SK-N-SH treated with all-trans-retinoic acid at 6 μM for 48 hours (cell line): ENCODE data around the gene AMPD3.

Source experiments
- ATAC-seq: fragments of 200-7000 bp; cut with Tn5 transposase; 3 replicates; pipeline ENCODE4 v1.9.1; 2020; ENCODE audit warnings: mild to moderate bottlenecking, moderate library complexity
- ARNTL ChIP-seq: fragments of 450-650 bp; formaldehyde crosslinking; IDR thresholded peaks from 2 replicates; pipeline ENCODE4 v1.5.0; 2020; ENCODE audit warnings: low read depth, mild to moderate bottlenecking, moderate library complexity, borderline replicate concordance
- BACH2 ChIP-seq: fragments of 250-450 bp; sonication (Bioruptor Pico); IDR thresholded peaks from 2 replicates; pipeline ENCODE4 v1.9.0; 2021; ENCODE audit warnings: mild to moderate bottlenecking, borderline replicate concordance
- CREB5 ChIP-seq: fragments of 250-450 bp; sonication (Bioruptor Pico); IDR thresholded peaks from 2 replicates; pipeline ENCODE4 v1.5.1; 2020; ENCODE audit warnings: low read depth, mild to moderate bottlenecking, moderate library complexity
- ESRRG ChIP-seq: fragments of 250-450 bp; sonication (Bioruptor Pico); IDR thresholded peaks from 2 replicates; pipeline ENCODE4 v1.6.1; 2021; ENCODE audit warnings: mild to moderate bottlenecking
- ISL1 ChIP-seq: fragments of 250-450 bp; sonication (Bioruptor Pico); IDR thresholded peaks from 2 replicates; pipeline ENCODE4 v2.1.2; 2022; ENCODE audit warnings: mild to moderate bottlenecking, moderate library complexity
- OSR1 ChIP-seq: fragments of 250-450 bp; sonication (Bioruptor Pico); IDR thresholded peaks from 2 replicates; pipeline ENCODE4 v1.8.0; 2022; ENCODE audit warnings: moderate library complexity, mild to moderate bottlenecking, inconsistent platforms
- PATZ1 ChIP-seq: fragments of 250-450 bp; sonication (Bioruptor Pico); IDR thresholded peaks from 2 replicates; pipeline ENCODE4 v1.8.0; 2020; ENCODE audit warnings: mild to moderate bottlenecking, moderate library complexity, borderline replicate concordance
- POU6F1 ChIP-seq: fragments of 250-450 bp; sonication (Bioruptor Pico); IDR thresholded peaks from 2 replicates; pipeline ENCODE4 v1.8.0; 2021; ENCODE audit warnings: low read depth, mild to moderate bottlenecking, moderate library complexity, borderline replicate concordance
- PPARA ChIP-seq: fragments of 250-450 bp; sonication (Bioruptor Pico); IDR thresholded peaks from 2 replicates; pipeline ENCODE4 v1.5.0; 2020; ENCODE audit warnings: mild to moderate bottlenecking, borderline replicate concordance
- RARB ChIP-seq: fragments of 250-450 bp; sonication (Bioruptor Pico); IDR thresholded peaks from 2 replicates; pipeline ENCODE4 v1.8.0; 2021; ENCODE audit warnings: mild to moderate bottlenecking, moderate library complexity
- SNAI2 ChIP-seq: fragments of 250-450 bp; sonication (Bioruptor Pico); IDR thresholded peaks from 2 replicates; pipeline ENCODE4 v1.5.0; 2020; ENCODE audit warnings: mild to moderate bottlenecking, moderate library complexity
- TSHZ2 ChIP-seq: fragments of 250-450 bp; sonication (Bioruptor Pico); IDR thresholded peaks from 2 replicates; pipeline ENCODE4 v1.5.0; 2020; ENCODE audit warnings: mild to moderate bottlenecking, moderate library complexity
- ZC3H10 ChIP-seq: fragments of 250-450 bp; sonication (Bioruptor Pico); IDR thresholded peaks from 2 replicates; pipeline ENCODE4 v1.5.1; 2021; ENCODE audit warnings: mild to moderate bottlenecking, moderate library complexity
- ZFP30 ChIP-seq: fragments of 450-650 bp; formaldehyde crosslinking; IDR thresholded peaks from 2 replicates; pipeline ENCODE4 v1.5.0; 2022; ENCODE audit warnings: mild to moderate bottlenecking, moderate library complexity
- ZNF565 ChIP-seq: fragments of 450-650 bp; formaldehyde crosslinking; conservative IDR thresholded peaks from 2 replicates; pipeline ENCODE4 v1.5.0; 2020; ENCODE audit warnings: low read depth, mild to moderate bottlenecking, moderate library complexity
- ZNF70 ChIP-seq: fragments of 450-650 bp; formaldehyde crosslinking; IDR thresholded peaks from 2 replicates; pipeline ENCODE4 v1.5.0; 2020; ENCODE audit warnings: mild to moderate bottlenecking, moderate library complexity
- ZNF8 ChIP-seq: fragments of 450-650 bp; formaldehyde crosslinking; IDR thresholded peaks from 2 replicates; pipeline ENCODE4 v1.5.0; 2020; ENCODE audit warnings: mild to moderate bottlenecking, moderate library complexity

AMPD3 gene

GRCh38 chr11:10478574-10479550 lies 23.8 kb downstream of the AMPD3 start:
- ATAC-seq = no peak
- no peak for TF ChIP-seq ZNF565 (CRISPR knock-in tag)
- no peak for TF ChIP-seq RARB (CRISPR knock-in tag)
- no peak for TF ChIP-seq ZFP30
- no peak for TF ChIP-seq ARNTL (CRISPR knock-in tag)
- no peak for TF ChIP-seq ZNF70 (CRISPR knock-in tag)
- TF ChIP-seq ZC3H10 (CRISPR knock-in tag) = no peak
- TF ChIP-seq OSR1 = no peak
- no peak for TF ChIP-seq PPARA (CRISPR knock-in tag)
- no peak for TF ChIP-seq ISL1 (CRISPR knock-in tag)
- TF ChIP-seq ESRRG = no peak

GRCh38 chr11:10480026-10480425 lies 25.0 kb downstream of the AMPD3 start:
- TF ChIP-seq PATZ1 (CRISPR knock-in tag) (no peak), ARNTL (CRISPR knock-in tag) (no peak), BACH2 (CRISPR knock-in tag) (no peak), TSHZ2 (no peak), POU6F1 (CRISPR knock-in tag) (no peak)
- ATAC-seq = no peak

GRCh38 chr11:10480760-10481159 lies 25.7 kb downstream of the AMPD3 start:
- ATAC-seq = no peak; the same call in 2 of the 3 replicates
- TF ChIP-seq SNAI2 (no peak), ZNF8 (CRISPR knock-in tag) (no peak), TSHZ2 (no peak), PATZ1 (CRISPR knock-in tag) (no peak), ZFP30 (no peak), CREB5 (CRISPR knock-in tag) (no peak), ARNTL (CRISPR knock-in tag) (no peak), RARB (CRISPR knock-in tag) (no peak)
- TF ChIP-seq, all 23 proteins: peak for 0
